HCT116 (cell line): ENCODE data around the gene SIN3A. TPM values are rescaled to one million over a fixed set of nuclear protein-coding genes. Genes with fewer than 3 reads are reported as not detected.
"Not testable (repeated sequence)": the region's sequence is repeated elsewhere in the genome, so short reads cannot be mapped to it uniquely, and the experiment has no call there.

ENCODE experiments used
- ATAC-seq: fragments of 200-7000 bp; cut with Tn5 transposase; 2 replicates; pipeline ENCODE4 v1.9.1; 2020; ENCODE audit warnings: mild to moderate bottlenecking, moderate library complexity
- BruUV-seq: library from RNA; stranded (reverse); fragments of 400-500 nt; replicated peaks from 2 replicates; lab custom pipeline; 2021; lab: Mats Ljungman, UMichigan
- CTCF ChIA-PET: fragments of 300-600 bp; sonication (Branson Sonifier 250); formaldehyde crosslinking; loops from one replicate; lab custom pipeline; 2021; ENCODE audit warnings: antibody characterized with exemption; lab: Charles Lee
- POLR2A ChIA-PET: fragments of 300-600, 350-600 bp; sonication (Branson Sonifier 250); formaldehyde crosslinking; loops from one replicate; lab custom pipeline; 2021; ENCODE audit warnings: antibody characterized with exemption; lab: Charles Lee
- RAD21 ChIA-PET, 2 experiments: fragments of 300-600 bp; sonication (Branson Sonifier 250); formaldehyde crosslinking; loops; one replicate each; lab custom pipeline; 2023; ENCODE audit warnings: low total read pairs in 2 of 2; ENCODE audit not compliant: uncharacterized antibody in 2 of 2, unreplicated experiment in 2 of 2, low non-redundant PET in 1 of 2; lab: Charles Lee
- DNase-seq: peaks from one replicate; pipeline ENCODE4 v3.0.0-alpha.2; 2010; ENCODE audit warnings: low read depth, low spot score
- H2AFZ ChIP-seq: fragments of 200-600 bp; shearing (Covaris generic), sonication (generic); 2 replicates; pipeline ENCODE4 v1.6.1; 2017; ENCODE audit warnings: low read depth, mixed run types, mixed read lengths, antibody characterized with exemption, low read length; ENCODE audit not compliant: poor library complexity, severe bottlenecking
- H3K27ac ChIP-seq: 2 replicates; pipeline ENCODE4 v1.5.1; 2012; ENCODE audit warnings: low read depth, low read length
- H3K27me3 ChIP-seq: fragments of 200-600 bp; sonication (generic); 2 replicates; pipeline ENCODE4 v1.6.1; 2016; ENCODE audit warnings: mixed run types, low read length, mixed read lengths; ENCODE audit not compliant: insufficient read depth
- H3K36me3 ChIP-seq, 2 experiments: fragments of 200-500 bp in 1 of 2; fragments of 200-600 bp in 1 of 2; sonication (Bioruptor generic) in 1 of 2; sonication (generic) in 1 of 2; 2 replicates each; pipeline versions ENCODE4 v1.5.1 to v1.6.1; 2014 to 2016; ENCODE audit warnings: low read length in 2 of 2, inconsistent platforms in 1 of 2, mixed read lengths in 1 of 2, mixed run types in 1 of 2; ENCODE audit not compliant: insufficient read depth in 2 of 2, control insufficient read depth in 1 of 2
- H3K4me1 ChIP-seq, 2 experiments: fragments of 200-600 bp in 1 of 2; sonication (generic) in 1 of 2; 2 replicates each; pipeline versions ENCODE4 v1.5.1 to v1.6.1; 2012 to 2017; ENCODE audit warnings: low read length in 2 of 2, inconsistent platforms in 1 of 2, mild to moderate bottlenecking in 1 of 2, mixed read lengths in 1 of 2, mixed run types in 1 of 2, moderate library complexity in 1 of 2; ENCODE audit not compliant: insufficient read depth in 2 of 2, control insufficient read depth in 1 of 2
- H3K4me2 ChIP-seq: fragments of 200-600 bp; sonication (generic); 2 replicates; pipeline ENCODE4 v1.6.1; 2017; ENCODE audit warnings: mixed run types, low read length, mixed read lengths
- H3K4me3 ChIP-seq, 2 experiments: fragments of 200-600 bp in 1 of 2; sonication (generic) in 1 of 2; replicated peaks in 1 of 2; 2 replicates each; pipeline ENCODE4 v1.5.1; 2011 to 2016; ENCODE audit warnings: low read length in 2 of 2, control low read depth in 1 of 2, low read depth in 1 of 2, mild to moderate bottlenecking in 1 of 2, mixed read lengths in 1 of 2, mixed run types in 1 of 2
- H3K79me2 ChIP-seq: fragments of 200-600 bp; sonication (generic); 2 replicates; pipeline ENCODE4 v1.6.1; 2017; ENCODE audit warnings: mild to moderate bottlenecking, mixed run types, low read length, moderate library complexity, mixed read lengths; ENCODE audit not compliant: insufficient read depth
- H3K9ac ChIP-seq: fragments of 200-600 bp; sonication (generic); 2 replicates; pipeline ENCODE4 v1.6.1; 2016; ENCODE audit warnings: low read length, mixed read lengths
- H3K9me2 ChIP-seq: fragments of 200-600 bp; sonication (generic), shearing (Covaris generic); 2 replicates; pipeline ENCODE4 v1.6.1; 2017; ENCODE audit warnings: mixed run types, mild to moderate bottlenecking, moderate library complexity; ENCODE audit not compliant: insufficient read depth
- H3K9me3 ChIP-seq, 2 experiments: fragments of 200-500 bp in 1 of 2; fragments of 200-600 bp in 1 of 2; sonication (Bioruptor generic) in 1 of 2; sonication (generic) in 1 of 2; 2 replicates each; pipeline ENCODE4 v1.6.1; 2014 to 2017; ENCODE audit warnings: low read length in 2 of 2, mixed read lengths in 2 of 2, inconsistent platforms in 1 of 2, low read depth in 1 of 2, mild to moderate bottlenecking in 1 of 2, mixed run types in 1 of 2, moderate library complexity in 1 of 2; ENCODE audit not compliant: control insufficient read depth in 1 of 2, insufficient read depth in 1 of 2
- H4K20me1 ChIP-seq: fragments of 200-600 bp; sonication (generic), shearing (Covaris generic); 2 replicates; pipeline ENCODE4 v1.6.1; 2017; ENCODE audit warnings: mixed run types, mild to moderate bottlenecking, moderate library complexity; ENCODE audit not compliant: insufficient read depth
- EGR1 ChIP-seq: IDR thresholded peaks from 2 replicates; pipeline ENCODE4 v1.6.1; 2012; ENCODE audit warnings: low read depth
- MAX ChIP-seq: IDR thresholded peaks from 2 replicates; pipeline ENCODE4 v1.6.1; 2012
- POLR2AphosphoS5 ChIP-seq: IDR thresholded peaks from 2 replicates; pipeline ENCODE4 v1.6.1; 2011; ENCODE audit warnings: mild to moderate bottlenecking, low read depth, low read length, moderate library complexity
- intact Hi-C: fragments of 100-400 bp; cut with micrococcal nuclease; formaldehyde crosslinking; loops from 2 replicates; pipeline ENCODE4 v1.10.0; 2022
- total RNA-seq: library from RNA; stranded (reverse); gene quantifications from one replicate; pipeline ENCODE4 v1.2.1, GENCODE V29; 2021; ENCODE audit not compliant: unreplicated experiment

Gene SIN3A
- total RNA-seq, 1 experiment from 2014 or later = 70.1 TPM

DNA sequence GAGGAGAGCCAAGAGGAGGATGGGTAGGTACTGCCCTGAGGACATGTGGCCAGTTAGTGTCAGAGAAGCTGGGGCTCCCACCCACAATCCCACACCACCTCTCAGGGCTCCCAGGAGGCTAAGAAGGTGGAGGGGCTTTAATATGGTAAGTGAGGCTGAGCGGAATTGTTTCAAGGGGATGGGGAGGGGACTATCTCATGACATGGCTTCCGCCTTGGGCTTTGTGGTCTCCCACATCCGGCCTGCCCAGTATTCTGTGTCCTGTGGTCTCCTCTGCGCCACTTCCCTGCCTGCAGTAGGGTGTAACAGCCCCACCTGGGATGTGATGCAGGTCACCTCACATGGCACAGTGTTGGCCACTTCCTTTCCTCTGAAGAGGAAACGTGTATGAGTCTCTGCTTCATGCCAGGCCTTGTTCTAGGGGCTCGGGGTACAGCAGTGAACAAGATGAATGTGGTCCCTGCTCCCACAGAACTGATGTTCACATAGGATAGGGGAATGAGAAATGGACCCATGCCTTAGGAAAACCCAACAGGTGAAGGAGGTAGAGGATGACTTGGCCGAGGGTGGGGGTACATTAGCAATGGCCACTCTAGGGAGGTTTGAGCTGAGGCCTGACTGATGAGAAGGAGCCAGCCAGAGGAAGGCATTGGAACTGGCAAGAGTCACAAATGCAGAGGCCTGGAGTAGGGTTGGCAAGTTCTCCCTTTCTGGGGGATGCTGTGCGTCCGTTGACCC, 101.5 kb downstream of the SIN3A start:
- intact Hi-C loops = no loop called here
- POLR2A ChIA-PET = interaction anchor here (1.2 kb wide), 1 partner anchor 102 kb away, joined by 4 read pairs; the partner anchor contains the start of gene SIN3A
- Histone ChIP-seq H3K79me2 (no peaks in the 10 kb centered on the region), H4K20me1 (no peaks in the 10 kb centered on the region), H3K9me2 (no peaks in the 10 kb centered on the region), H3K27me3 (no peaks in the 10 kb centered on the region), H3K27ac (no peak overlapping the region), H2AFZ (no peak overlapping the region), H3K9me3 (no peaks in the 10 kb centered on the region), H3K9ac (no peak overlapping the region), H3K4me3 (no peak overlapping the region), H3K36me3 (no peaks in the 10 kb centered on the region), H3K4me2 (no peak overlapping the region), H3K4me1 (peaks cover 6 to 15% of the 10 kb centered on the region in 2 experiments; a peak in 3 of 4 replicates)
- TSS peak; percentile 30 for BruUV-seq
- CTCF ChIA-PET = no interaction called here
- no peak for DNase-seq
- TF ChIP-seq MAX = no peak
- TF ChIP-seq POLR2AphosphoS5 = peak; percentile 15; the same call in 1 of the 2 replicates
- TF ChIP-seq EGR1 = no peak
- RAD21 ChIA-PET = no interaction called here
- no peak for ATAC-seq

DNA sequence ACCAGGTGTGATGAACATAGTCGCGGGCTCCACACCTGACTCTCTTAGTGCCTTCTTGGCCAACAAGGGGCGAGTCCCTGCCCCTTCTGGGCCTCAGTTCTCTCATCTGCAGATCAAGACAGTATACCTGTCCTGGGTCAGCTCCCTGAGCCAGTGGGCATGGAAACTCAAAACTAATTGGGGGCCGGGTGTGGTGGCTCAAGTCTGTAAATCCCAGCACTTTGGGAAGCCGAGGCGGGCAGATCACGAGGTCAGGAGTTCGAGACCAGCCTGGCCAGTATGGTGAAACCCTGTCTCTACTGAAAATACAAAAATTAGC, 102.2 kb downstream of the SIN3A start:
- not testable (repeated sequence) for H3K9me2 ChIP-seq, H3K4me2 ChIP-seq, ATAC-seq

More for the DNA sequence above, 102.2 kb downstream of the SIN3A start:
- H3K9me3 ChIP-seq, DNase-seq, H2AFZ ChIP-seq, H3K9ac ChIP-seq, intact Hi-C loops, H3K36me3 ChIP-seq, CTCF ChIA-PET, BruUV-seq, H4K20me1 ChIP-seq, H3K79me2 ChIP-seq, RAD21 ChIA-PET, H3K27me3 ChIP-seq, POLR2A ChIA-PET, H3K27ac ChIP-seq, H3K4me3 ChIP-seq: not testable (repeated sequence)
- peaks cover 6 to 15% of the 10 kb centered on the region in 2 experiments; a peak in 3 of 4 replicates for H3K4me1 ChIP-seq
